Measurements from ENCODE around the gene HILPDA. TPM values are rescaled to one million over a fixed set of nuclear protein-coding genes. Genes with fewer than 3 reads are reported as not detected.

HILPDA gene
- total and polyA plus RNA-seq, 9 of the 15 experiments (the other 6 are each of a cell fraction or from before 2014, with no cell fraction given): 8.3 to 71.8 (median 23.5) TPM

GRCh38 chr7:128431221-128431620, 24.5 kb upstream of the HILPDA start (continued):
- no peak for TF ChIP-seq ZNF280B (CRISPR knock-in tag; IDR thresholded peaks at IDR 0.05)
- TF ChIP-seq, protein P1, sequence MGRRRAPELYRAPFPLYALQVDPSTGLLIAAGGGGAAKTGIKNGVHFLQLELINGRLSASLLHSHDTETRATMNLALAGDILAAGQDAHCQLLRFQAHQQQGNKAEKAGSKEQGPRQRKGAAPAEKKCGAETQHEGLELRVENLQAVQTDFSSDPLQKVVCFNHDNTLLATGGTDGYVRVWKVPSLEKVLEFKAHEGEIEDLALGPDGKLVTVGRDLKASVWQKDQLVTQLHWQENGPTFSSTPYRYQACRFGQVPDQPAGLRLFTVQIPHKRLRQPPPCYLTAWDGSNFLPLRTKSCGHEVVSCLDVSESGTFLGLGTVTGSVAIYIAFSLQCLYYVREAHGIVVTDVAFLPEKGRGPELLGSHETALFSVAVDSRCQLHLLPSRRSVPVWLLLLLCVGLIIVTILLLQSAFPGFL (CRISPR knock-in tag; IDR thresholded peaks at IDR 0.05): no peak
- no peak for TF ChIP-seq ZNF3 (CRISPR knock-in tag; IDR thresholded peaks at IDR 0.05)
- no peak for TF ChIP-seq ZNF75A (CRISPR knock-in tag; IDR thresholded peaks at IDR 0.05)
- TF ChIP-seq MEIS2 (IDR thresholded peaks at IDR 0.05; ENCODE audit: partially characterized antibody): peak; percentile 11
- no peak for TF ChIP-seq SIN3B (IDR thresholded peaks at IDR 0.05; ENCODE audit: low read depth)
- no peak for TF ChIP-seq TEAD2 (tag; IDR thresholded peaks at IDR 0.05)

DNA sequence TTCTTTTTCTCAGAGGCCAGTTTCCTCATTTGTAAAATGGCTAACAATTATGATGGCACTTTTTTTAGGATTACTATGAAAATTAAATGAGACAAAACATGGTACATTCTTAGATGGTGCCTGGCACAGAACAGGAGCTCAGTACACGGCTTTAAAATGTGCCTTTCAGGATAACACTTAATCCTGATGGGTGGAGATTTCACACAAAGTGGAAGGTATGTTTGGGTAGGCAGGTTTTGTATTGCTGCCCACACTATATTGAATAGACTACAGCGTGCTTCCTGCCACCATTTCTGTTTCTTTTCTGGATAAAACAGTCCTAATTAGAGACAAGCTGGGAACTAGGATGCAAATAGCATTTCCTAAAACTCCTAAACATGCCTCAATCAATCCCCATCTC, 23.9 kb upstream of the HILPDA start:
- H3K9me1 ChIP-seq (ENCODE audit: control insufficient read depth, insufficient read depth, low read length): no peaks in the 10 kb centered on the region
- 2% methylated on average over 2 of the region's 2 CpGs for WGBS (ENCODE audit: insufficient coverage, low coverage, missing lambda C conversion rate)
- H3K9me3 ChIP-seq (replicated peaks; ENCODE audit: control insufficient read depth, insufficient read depth, low read depth, low read length): no peaks in the 10 kb centered on the region
- in situ Hi-C loops (cut with MboI) (no loop called here), intact Hi-C loops (cut with micrococcal nuclease) (no loop called here)
- H3K27me3 ChIP-seq (ENCODE audit: control insufficient read depth in 2 of 2, insufficient read depth in 2 of 2, low read length in 2 of 2): peaks cover 5 to 13% of the 10 kb centered on the region in 2 experiments; a peak in 3 of 5 replicates
- ChIA-PET POLR2A (interaction anchor here (0.8 to 1.8 kb wide), 3 partner anchors 17 to 742 kb away, joined by 3 to 4 read pairs (median 4); no protein-coding TSS in a partner anchor), CTCF (ENCODE audit: low intra/inter-chr PET ratio) (interaction anchor here (9.7 kb wide), 1 partner anchor 29 kb away, joined by 173 read pairs; no protein-coding TSS in a partner anchor)
- peaks cover 3 to 5% of the 10 kb centered on the region in 2 experiments; a peak in 2 of 5 replicates for H3K4me1 ChIP-seq (replicated peaks in 1 of 2; ENCODE audit: control insufficient read depth in 2 of 2, insufficient read depth in 2 of 2, low read length in 2 of 2)
- H3K36me3 ChIP-seq (ENCODE audit: control insufficient read depth, insufficient read depth, low read length): no peaks in the 10 kb centered on the region
- BruUV-seq (replicated peaks): no TSS peak
- no peak overlapping the region for H3K4me2 ChIP-seq (ENCODE audit: insufficient read depth, low read length)
- no peak overlapping the region for H2AFZ ChIP-seq (ENCODE audit: low read depth, low read length)
- no peak overlapping the region for H3K4me3 ChIP-seq
- no peaks in the 10 kb centered on the region for H3K79me2 ChIP-seq (ENCODE audit: control insufficient read depth, insufficient read depth, low read length)
- DNase-seq (ENCODE audit: extremely low read depth in 1 of 4, low spot score in 3 of 4): no peak
- H3K9ac ChIP-seq (ENCODE audit: insufficient read depth in 1 of 2, low read depth in 2 of 2, low read length in 2 of 2): no peak overlapping the region
- FAIRE-seq: no peak
- H3K27ac ChIP-seq (ENCODE audit: extremely low read depth, low read depth, low read length): no peak overlapping the region
- ATAC-seq: no peak
- H4K20me1 ChIP-seq (replicated peaks; ENCODE audit: control insufficient read depth, insufficient read depth, low read length): no peaks in the 10 kb centered on the region
- TF ChIP-seq SNRNP70 (optimal IDR thresholded peaks at IDR 0.05; ENCODE audit: low read depth, low read length): no peak
- TF ChIP-seq CBX5 (IDR thresholded peaks at IDR 0.05; ENCODE audit: borderline replicate concordance, low read depth): no peak
- TF ChIP-seq PHTF2 (CRISPR knock-in tag; IDR thresholded peaks at IDR 0.05): no peak
- TF ChIP-seq PPARD (CRISPR knock-in tag; IDR thresholded peaks at IDR 0.05): no peak
- no peak for TF ChIP-seq ZNF444 (CRISPR knock-in tag; IDR thresholded peaks at IDR 0.05)
- no peak for TF ChIP-seq SMARCA4 (IDR thresholded peaks at IDR 0.05)
- no peak for TF ChIP-seq ZNF449 (CRISPR knock-in tag; IDR thresholded peaks at IDR 0.05)
- TF ChIP-seq TRIM25 (IDR thresholded peaks at IDR 0.05; ENCODE audit: borderline replicate concordance): no peak
- no peak for TF ChIP-seq RBFOX2 (IDR thresholded peaks at IDR 0.05; ENCODE audit: low read depth, low read length)

Measured in K562 (cell line).